HG03025 (cell line): ENCODE measurements around the gene TMEM150C.

Source experiments
- ATAC-seq: cut with Tn5 transposase; IDR thresholded peaks from one replicate; pipeline ENCODE4 v1.9.1; 2021; ENCODE audit warnings: mild to moderate bottlenecking, moderate library complexity; ENCODE audit not compliant: unreplicated experiment, low FRiP score

The TMEM150C gene

GRCh38 chr4:82433791-82434190 is 128.0 kb downstream of the TMEM150C start:
- ATAC-seq, result no peak
